GM23338 (cell line): ENCODE measurements around the gene GPC5.

Source experiments
- CTCF ChIP-seq, 2 experiments: fragments of 200-600 bp in 1 of 2; sonication (generic) in 1 of 2; conservative IDR thresholded peaks; 2 replicates each; pipeline versions ENCODE4 v1.5.1 to v1.6.1; 2016 to 2017; ENCODE audit warnings: antibody characterized with exemption in 2 of 2, low read depth in 2 of 2, mild to moderate bottlenecking in 2 of 2, moderate library complexity in 1 of 2
- EZH2 ChIP-seq: fragments of 200-600 bp; sonication (generic); IDR thresholded peaks from one replicate; pipeline ENCODE4 v1.8.0; 2017; ENCODE audit warnings: antibody characterized with exemption, mild to moderate bottlenecking, low read depth; ENCODE audit not compliant: unreplicated experiment
- JUNB ChIP-seq: IDR thresholded peaks from one replicate; pipeline ENCODE4 v1.6.1; 2016; ENCODE audit warnings: antibody characterized with exemption; ENCODE audit not compliant: unreplicated experiment
- POLR2AphosphoS5 ChIP-seq: IDR thresholded peaks from 2 replicates; pipeline ENCODE4 v1.6.1; 2016; ENCODE audit warnings: antibody characterized with exemption, low read depth
- REST ChIP-seq: IDR thresholded peaks from one replicate; pipeline ENCODE4 v1.6.1; 2018; ENCODE audit warnings: antibody characterized with exemption; ENCODE audit not compliant: unreplicated experiment
- STAT1 ChIP-seq: IDR thresholded peaks from one replicate; pipeline ENCODE4 v1.6.1; 2016; ENCODE audit warnings: antibody characterized with exemption; ENCODE audit not compliant: unreplicated experiment

- TF ChIP-seq CTCF (conservative IDR thresholded peaks at IDR 0.05; ENCODE audit: low read depth in 2 of 2) (no peak), REST (no peak), POLR2AphosphoS5 (no peak), EZH2 (no peak), STAT1 (no peak), JUNB (no peak)
Observed at GRCh38 chr13:91652404-91653301, 254.2 kb downstream of the GPC5 start.
